Measurements from ENCODE around the gene DMRT2.

The DMRT2 gene

DNA sequence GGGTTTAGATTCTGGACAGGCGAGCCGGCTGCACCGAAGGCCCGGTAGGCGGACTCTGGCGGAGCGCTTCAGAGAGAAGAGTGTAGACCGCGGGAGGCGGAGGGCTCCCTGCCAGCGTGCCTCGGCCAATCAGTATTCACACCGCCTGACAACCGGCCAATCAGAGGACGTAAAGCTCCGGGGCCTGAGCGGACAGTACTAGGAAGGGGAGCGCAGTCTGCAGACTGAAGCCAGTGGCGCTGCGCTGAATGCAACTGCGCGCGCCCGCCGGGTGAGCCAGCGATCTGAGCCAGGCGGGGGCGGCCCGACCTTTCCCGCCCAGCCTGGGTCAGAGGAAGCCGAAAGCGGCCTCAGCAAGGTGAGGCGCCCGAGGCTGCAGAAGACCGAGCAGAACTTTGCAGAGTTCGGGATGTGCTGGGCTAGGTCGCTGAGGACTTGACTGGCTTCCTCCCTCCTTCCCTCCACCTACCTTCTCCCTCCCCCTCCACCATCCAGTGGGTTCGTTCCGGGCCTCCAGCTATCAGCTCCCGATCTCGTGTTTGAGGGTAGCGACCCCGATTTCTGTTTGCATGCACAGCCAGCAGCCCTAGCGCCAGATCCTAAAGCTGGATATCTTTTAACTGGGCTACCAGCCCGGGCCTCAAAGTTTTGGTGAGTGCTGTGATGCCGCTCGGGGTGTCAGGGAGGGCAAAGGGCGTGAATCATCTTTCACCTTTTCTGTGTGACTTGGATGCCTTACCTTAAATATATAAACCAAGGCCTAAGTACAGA is at the start of gene DMRT2:
Gene DMRT2 (plus strand): TSS at position 233 of the 771 bp plus-strand sequence. CDS start 1,257 bp downstream, outside the sequence.
- DNase-seq, result peak; percentile 83

DNA sequence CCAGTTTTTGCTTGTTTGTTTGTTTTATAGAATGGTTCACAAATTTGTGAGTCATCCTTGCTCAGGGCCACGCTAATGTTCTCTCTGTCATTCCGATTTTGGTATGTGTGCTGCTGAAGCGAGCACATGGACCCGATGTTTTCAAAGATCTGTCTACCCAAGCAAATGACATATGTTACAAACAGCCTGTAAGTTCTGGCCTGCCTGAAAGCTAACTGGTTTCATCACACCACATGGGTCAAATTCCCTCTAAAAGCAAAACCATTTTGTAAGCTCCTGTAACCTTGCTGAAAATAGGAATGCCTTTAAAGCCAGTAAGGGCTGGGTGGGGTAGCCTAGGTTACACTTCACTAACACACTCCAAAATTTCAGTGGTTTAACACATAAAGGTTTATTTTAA is 48.3 kb upstream of the DMRT2 start:
- no peak for DNase-seq

DNA sequence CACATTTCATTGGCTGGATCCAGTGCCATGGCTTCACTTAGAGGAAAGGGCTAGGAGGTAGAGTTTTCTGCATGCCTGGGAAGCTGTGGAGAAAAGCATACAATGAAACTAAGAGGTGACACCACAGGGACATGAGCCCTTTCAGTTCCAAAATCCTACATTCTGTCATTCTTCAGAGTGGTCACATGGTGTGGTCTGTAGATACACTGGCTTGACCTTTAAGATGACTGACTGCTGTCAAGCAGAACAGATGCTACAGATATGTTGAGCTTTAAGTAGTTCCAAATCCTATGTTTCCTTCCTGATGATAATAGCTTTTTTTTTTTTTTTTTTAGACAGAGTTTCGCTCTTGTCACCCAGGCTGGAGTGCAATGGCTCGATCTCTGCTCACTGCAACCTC is 47.5 kb upstream of the DMRT2 start:
- no peak for DNase-seq

DNA sequence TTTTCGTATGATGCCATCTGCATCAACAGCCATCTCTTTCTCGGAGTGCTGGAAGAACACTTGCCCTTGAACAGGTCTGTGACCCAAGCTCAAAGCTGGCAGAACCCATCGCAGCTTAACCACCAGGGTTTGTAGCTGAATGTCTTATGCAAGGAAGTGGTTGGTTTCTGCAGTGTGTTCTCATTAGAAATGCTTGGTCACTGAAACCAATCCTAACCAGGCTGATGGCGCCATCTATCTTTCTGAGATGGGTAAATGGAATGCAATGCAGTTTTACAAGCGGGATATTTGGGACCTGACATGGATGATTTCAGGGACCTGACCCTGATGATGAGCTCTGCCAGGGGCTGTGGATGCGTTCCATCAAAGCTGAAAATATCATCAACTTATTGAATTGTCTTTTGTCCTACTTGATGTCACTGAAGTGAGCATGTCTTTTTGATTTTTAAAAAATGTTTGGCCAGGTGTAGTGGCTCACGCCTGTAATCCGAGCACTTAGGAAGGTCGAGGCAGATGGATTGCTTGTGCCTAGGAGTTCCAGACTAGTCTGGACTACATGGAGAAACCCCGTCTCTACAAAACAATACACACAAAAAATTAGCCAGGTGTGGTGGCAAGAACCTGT is 45.0 kb upstream of the DMRT2 start:
- DNase-seq, result peak; percentile 31

DNA sequence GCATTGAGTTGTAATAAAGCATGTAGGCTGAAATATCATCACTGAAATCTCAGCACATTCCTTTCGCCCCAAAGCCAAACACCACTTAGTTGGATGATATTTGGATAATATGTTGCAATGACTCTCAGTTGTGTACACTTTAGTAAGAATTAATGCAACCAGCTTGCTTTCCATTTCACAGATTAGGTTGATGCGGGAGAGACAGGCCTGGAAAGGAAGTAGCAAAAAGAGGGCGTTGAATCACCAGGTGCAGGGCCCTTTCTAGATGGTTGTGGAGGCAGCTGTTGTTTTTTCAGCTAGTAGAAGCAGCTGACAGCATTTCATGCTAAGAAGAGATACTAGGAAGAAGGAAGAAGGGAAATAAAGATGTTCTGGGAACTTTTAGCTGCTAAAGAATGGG is 42.8 kb upstream of the DMRT2 start:
- DNase-seq, result no peak

DNA sequence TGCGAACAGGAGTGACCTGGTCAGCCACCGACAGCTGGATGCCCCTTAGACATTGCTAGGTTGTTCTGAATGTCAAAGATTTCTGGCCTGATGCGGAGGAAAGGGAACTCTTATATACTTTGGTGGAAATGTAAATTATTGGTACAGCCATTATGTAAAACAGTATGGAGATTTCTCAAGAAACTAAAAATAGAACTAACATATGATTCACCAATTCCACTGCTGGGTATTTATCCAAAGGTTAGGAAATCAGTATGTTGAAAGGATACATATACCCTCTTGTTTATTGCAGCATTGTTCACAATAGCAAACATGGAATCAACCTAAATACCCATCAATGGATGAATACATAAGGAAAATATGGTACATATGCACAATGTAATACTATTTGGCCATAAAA is 41.9 kb upstream of the DMRT2 start:
- DNase-seq, result no peak

DNA sequence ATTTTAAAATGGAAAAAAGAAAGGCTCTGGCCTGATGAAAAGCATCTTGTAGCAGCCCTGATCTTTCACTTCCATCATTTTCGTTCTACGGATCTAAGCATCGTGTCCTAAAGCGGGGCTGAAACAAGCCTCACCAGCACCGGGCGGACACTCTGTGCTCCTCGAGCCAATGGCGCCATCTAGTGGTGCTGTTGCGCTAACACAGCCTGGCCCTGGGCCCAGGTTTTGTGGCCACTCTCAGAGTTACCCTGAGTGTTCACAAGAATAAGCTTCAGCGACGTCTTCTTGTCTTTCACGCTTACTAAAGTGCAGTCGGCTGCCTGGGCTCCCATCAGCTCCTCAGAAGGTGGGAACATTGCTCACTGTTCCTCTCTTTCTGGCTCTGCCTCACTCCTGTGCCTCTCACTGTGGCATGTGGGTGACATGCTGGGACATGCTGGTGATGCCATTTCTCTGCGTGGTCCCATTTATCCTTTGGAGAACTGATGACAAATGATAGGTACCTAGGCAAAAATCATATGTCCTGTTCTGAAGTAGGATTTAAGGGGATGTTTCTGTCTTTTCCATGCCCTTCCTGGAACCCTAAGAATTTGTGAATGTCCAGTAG is 41.0 kb upstream of the DMRT2 start:
- DNase-seq, result peak; percentile 41

DNA sequence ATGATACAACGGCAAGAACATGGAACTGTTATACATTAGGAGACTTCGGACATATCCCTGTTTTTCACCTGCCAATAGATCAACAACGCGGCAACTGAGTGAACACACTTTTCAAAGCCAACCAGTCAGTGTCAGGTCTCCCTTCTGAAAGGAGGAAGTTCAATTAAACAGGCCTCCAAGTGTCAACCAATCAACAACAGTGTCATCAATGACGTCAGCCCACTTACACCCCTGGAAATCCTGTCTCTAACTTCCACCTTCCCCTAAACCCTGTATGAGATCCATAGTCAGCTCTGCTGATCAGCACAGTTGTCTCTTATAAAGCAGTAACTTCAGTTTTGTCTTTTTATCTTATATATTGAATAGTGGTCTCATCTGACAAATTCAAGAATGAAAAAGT is 37.1 kb upstream of the DMRT2 start:
- no peak for DNase-seq

DNA sequence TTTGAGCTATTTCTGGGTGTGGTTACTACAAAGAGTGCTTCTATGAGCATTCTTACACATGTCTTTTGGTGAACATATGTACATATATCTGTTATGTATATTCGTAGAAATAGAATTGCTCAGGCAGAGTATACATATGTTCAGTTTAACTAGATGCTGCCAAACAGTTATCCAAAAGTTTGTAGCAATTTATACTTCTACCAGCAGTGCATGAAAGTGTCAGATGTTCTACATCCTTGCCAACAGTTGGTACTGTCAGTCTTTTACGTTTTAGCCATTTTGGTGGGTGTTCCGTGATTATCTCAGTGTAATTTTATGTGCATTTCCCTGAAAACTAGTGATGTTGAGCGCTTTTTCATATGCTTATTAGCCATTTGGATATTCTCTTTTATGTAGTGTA is 35.9 kb upstream of the DMRT2 start:
- DNase-seq, result no peak

DNA sequence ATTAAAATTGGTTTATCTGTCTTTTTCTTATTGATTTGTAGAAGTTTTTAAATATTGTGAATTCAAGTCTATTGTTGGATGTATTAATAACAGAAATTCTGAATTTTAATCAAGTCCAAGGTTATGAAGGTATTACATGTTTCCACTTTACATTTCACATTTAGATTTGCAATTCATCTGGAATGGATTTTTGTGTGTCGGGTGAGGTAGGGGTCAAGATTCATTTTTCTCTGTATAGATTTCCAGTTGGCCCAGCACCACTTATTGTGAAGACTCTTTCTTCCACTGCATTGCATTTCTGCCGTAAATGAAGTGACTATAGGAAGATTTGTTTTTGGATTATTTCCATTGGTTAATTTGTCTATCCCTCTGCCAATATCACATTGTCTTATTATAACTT is 35.5 kb upstream of the DMRT2 start:
- no peak for DNase-seq

DNA sequence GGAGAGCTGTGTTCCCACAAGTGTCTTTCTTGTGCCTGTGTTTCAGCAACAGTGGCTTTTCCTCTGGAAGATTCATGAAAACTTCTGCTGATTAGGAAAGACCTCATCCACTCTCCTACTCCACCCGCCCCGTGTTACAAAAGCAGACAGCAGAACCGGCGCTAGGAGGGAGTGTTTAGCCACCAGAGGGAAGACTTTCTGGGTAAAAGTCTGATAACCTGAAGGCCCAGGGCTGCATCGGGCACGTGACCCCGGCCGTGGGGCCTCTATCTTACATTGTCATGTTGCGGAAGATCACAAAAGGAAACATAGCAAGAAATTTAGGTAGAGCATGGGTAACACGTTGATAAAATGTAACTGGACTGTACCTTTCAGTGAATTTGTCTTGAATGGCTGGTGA is 32.0 kb upstream of the DMRT2 start:
- no peak for DNase-seq

DNA sequence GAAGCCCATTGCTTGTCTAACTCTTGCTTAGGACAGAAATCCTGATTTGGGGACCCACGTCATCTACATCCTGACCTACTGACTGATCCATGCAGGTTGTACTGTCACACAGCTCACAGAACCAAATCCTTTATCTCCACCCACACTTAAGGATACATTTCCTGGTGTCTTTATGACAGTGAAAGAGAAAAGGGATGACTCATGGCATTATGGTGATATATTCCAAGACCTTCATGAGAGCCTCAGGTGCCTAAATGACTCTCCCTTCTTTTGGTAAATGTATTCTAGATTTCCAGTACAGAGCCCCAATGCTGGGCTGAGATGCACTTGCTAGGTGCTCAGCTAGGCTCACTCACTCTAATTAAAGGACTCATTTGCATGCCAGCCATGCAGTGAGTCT is 26.0 kb upstream of the DMRT2 start:
- no peak for DNase-seq

DNA sequence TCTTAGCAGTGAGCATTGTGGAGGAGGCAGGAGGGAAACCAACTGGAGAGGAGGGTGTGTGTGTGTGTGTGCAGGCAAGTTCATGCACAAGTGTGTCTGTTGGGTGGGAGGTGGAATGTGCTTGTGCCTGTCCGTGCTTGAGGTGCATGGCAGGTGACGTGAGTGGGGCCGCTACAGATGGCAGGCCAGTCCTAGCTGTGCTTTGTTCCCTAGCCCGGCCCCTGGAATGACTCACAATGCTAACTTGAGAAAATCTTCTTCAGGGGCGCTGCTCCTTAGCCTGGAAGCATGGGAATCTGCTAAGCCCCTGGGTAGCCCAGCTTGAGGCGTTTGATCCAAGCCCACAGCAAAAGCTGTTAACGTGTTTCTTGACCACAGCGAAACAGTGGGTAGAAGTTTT is 25.0 kb upstream of the DMRT2 start:
- no peak for DNase-seq

DNA sequence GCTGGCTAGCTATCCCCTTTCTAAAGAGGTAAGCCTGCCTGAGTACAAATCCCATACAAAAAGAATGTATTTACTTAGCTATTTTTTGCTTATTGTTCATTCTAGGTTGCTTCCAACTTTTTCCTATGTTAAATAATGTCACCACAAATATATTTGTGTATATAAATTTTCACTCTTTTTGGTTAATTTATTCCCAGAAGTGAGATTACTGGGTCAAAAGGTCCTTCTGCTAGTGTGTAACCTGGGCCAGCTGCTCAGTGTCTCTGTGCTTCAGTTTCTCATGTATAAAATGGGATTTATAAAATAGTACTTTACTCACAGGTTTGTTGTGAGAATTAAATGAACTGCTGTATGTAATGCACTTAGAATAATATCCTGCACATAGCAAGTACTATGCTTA is 23.9 kb upstream of the DMRT2 start:
- DNase-seq, result no peak

DNA sequence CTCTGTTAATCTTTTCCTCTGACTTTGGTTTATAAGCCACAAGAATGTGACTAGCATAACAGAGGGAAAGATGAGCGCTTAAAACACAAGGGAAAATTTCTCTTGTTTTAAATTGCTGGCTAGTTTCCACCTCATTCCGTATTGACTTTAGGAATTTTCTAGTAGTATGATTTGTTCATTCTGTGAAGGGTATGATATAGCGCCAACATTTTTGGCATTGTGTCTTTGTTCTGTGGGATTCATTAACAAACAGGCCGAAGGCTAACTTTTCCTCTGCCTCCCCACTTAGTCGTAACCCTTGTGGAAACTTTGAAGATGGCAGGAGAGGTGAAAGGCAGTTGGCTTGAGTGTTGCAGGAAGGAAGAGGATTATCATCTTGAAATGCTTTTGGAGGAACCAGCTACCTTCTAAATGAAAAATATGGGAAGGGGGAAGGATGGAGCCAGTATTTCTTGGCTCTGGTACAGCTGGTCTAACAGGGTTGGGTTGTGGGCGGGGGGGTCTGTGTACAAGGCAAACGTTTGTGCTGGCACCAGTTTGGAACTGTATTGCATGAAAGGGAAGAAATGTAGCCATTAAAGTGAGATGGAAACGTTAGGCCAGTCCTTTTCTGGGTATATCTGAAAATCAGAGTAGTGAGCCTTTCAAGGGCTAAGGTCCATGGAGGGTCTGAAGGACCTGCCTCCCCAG is 21.5 kb upstream of the DMRT2 start:
- DNase-seq, result no peak

DNA sequence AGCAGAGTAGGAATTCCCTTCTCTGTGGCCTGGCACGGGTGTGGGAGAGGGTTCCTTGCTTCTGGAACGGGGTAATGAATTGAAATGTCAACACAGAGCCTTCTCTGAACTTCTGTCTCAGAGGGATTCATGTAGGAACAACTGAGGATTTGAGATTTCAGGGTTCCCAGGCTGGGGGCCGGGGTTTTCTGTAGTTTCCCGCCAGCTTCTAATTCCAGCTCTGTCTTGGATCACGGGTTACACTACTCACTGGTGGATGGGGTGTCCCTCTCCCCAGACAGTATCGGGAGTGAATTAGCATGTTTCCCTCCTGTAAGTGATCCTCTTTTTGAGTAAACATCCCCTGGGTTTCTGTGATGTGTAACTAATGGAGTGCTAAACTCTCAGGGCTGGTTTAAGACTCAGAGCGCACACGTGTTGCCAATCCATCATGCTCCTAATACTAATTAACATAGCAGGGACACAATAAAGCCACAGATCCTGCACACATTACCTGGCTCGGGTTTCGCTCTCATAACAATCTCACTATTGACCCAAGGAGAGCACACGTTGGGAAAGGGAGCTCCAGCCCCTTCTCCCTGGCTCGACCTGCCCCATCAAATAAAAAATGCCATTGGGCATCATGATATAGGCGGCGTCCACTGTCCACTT is 18.1 kb upstream of the DMRT2 start:
- peak; percentile 4 for DNase-seq

DNA sequence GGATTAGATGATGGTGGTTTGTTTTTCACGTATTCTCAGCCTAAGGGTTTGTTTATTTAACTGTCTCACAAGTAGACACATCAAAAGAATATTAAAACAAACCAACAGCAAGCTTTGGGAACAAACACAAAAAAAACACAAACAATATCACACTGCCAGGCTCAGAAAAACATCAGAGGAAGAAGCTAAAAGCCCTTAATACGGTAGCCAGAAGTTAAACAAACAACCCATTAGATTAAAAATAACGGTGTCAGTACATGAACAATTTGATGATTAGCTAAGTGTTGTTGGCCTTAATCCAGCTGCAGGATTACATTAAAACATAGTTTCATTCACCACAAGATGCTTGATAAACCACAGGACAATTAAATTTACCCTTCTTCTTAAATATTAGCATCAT is 15.9 kb upstream of the DMRT2 start:
- DNase-seq, result no peak

DNA sequence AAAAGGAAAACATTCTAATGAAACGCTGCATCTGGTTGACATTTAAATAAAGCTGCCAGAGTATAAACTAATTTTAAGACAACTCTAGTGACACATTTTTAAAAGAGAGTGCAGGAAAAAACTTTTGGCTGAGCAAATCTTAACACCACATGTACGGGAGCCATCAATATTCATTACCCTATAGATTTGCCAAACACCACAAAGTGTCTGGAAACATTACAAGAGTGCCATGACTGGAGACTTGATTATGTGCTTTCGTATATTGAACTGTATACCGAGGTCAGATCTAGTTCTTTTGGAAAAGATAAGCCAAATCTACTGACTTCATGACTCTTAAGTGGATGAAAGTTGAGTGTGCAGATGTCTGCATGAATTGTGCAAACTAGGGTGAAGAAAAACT is 10.6 kb upstream of the DMRT2 start:
- DNase-seq, result no peak

DNA sequence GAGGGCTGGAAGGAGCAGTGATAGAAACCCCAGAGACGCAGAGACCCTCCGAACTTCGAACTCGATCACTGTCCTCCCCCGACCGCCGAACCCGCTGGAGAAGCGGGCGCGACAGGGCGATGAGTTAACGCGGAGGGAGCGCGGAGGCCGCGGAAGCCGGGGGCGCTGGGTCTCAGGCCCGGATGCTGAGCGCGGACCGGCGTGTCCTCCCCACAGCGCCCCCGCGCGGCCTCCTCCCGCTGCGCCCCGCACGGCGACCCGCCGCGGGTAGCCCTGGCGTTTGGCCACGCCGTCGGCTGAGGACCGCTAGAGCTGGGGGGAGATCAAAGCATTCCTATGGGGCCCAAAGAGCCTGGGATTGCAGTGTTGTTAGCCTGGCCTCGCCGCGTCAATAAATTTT is 7.7 kb upstream of the DMRT2 start:
- DNase-seq, result no peak

DNA sequence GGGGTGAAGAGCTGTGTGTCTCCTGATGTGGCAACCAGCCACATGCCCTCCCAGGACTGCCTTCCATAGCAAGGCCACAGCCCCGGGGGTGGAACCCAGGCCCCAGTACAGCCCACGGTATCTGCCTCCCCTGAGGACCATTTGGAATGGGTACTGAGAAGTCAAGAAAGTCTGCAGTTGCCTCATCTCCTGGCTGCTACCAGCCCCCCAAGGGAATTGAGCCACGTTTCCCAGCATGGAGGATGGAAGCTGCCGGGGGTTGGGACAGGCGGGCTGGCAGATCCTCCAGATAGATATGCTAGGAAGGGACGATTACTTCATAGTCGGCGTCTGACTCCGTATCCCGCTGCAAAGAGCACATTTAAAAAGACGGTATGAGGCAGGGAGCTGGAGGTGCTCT is 5.5 kb upstream of the DMRT2 start:
- DNase-seq, result no peak

DNA sequence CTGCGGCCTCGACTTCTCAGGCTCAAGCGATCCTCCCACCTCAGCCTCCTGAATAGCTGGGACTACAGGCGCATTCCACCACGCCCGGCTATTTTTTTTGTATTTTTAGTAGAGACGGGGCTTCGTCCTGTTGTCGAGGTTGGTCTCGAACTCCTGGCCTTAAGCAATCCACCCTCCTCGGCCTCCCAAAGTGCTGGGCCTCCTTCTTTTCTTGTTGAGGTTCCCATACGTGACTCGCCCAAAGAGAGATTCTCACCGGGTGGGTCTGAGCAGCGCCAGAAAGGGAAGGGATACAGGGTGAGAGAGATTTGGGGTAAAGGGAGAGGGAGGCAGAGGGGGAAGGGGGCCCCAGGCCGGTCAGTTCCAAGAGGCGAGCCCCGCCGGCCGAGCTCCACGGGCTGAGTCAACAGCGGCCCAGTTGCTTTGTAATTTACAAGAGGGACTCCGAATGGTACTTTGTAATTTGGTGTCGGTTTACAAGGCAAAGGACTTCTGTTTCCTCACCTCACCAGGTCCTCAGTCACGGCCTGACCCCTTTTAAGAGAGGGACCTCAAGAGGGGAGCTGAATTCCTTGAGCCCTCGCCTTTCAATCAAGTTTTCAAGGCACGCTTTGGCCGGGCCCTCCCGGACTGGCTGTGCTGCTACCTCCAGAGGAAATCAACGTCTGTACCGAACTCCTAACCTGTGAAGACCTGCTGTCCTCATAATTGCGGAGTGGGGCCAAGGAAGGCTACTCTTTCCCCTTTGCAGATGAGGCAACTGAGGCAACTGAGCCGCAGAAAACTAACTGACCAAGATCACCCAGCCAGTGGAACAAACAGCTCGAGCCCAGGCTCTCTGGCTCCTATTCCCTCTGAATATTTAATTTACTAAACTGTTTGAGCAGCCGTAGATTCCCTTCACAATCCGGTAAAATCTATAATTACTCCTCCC is 3.3 kb upstream of the DMRT2 start:
- no peak for DNase-seq

DNA sequence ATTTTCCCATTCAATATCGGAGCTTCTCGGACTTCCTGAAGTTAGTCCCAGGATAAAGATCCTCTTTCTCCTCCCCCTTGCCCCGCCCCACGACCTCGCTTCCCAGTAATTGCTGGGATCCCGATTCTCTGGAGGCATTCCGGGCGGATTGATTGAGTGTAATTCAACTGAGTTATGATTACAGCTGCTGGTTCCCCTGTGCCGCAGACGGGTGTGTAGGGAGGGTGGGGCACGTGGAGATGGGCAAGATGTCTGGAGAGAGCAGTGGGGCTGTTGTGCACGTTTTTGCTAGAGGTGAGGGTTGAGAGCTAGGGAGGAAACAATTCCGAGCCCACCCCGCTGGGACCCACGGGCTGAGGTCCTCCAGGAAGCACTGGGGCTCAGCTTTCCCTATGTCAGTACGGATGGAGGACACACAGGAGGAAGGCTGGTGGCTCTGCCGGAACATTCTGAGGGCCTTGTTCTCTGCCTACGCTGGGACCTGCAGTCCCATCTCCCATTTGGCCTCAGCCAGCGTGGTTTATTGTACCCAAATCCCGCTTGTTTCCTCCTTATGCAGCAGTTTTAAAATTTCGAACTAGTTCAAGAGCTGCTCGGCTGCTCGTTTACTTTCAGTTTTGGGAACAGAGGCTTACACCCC is 2.4 kb upstream of the DMRT2 start:
- no peak for DNase-seq
